GM21786 (cell line): ENCODE results near the gene ZRANB1.

Experiments used
- ATAC-seq: cut with Tn5 transposase; IDR thresholded peaks from one replicate; pipeline ENCODE4 v1.9.1; 2021; ENCODE audit not compliant: unreplicated experiment

ZRANB1 gene

GRCh38 chr10:124918906-124919305, 23.0 kb upstream of the ZRANB1 start:
- no peak for ATAC-seq

- ATAC-seq, result no peak
These were observed 20.7 kb upstream of the ZRANB1 start for GRCh38 chr10:124921261-124921660.

DNA sequence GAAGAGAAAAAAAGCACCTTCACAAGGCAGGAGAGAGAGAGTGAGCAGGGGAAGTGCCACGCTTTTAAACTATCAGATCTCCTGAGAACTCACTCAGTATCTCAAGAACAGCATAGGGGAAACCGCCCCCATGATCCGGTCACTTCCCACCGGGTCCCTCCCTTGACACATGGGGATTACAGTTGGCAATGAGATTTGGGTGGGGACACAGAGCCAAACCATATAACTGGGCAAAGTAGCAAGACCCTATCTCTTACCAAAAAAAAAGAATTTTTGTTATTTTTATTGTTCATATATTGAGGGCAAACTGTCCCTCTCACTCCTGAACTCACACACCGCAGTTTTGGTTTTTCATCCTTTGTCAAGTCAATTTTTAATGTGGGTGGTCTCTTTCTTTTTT, 18.2 kb upstream of the ZRANB1 start:
- no peak for ATAC-seq

DNA sequence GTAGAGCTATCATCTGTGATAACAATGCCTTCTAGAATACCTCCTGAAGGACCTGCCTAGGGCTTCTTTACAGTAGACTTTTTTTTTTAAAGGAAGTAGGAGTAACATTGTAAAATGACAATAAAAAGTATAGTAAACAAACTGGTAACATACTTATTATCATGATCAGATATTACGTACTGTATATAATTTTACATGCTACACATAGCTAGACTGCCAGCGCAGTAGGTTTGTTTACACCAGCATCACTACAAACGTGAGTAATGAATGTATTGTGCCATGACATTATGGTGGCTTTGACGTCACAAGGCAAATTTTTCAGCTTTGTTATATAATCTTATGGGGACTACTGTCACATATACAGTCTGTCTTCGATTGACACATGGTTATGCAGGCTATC, 15.4 kb upstream of the ZRANB1 start:
- ATAC-seq, result no peak

GRCh38 chr10:124928087-124928486, 13.8 kb upstream of the ZRANB1 start:
- ATAC-seq, result no peak

GRCh38 chr10:124928545-124928944, 13.4 kb upstream of the ZRANB1 start:
- no peak for ATAC-seq

GRCh38 chr10:124935946-124936345, 6.0 kb upstream of the ZRANB1 start:
- ATAC-seq, result no peak

DNA sequence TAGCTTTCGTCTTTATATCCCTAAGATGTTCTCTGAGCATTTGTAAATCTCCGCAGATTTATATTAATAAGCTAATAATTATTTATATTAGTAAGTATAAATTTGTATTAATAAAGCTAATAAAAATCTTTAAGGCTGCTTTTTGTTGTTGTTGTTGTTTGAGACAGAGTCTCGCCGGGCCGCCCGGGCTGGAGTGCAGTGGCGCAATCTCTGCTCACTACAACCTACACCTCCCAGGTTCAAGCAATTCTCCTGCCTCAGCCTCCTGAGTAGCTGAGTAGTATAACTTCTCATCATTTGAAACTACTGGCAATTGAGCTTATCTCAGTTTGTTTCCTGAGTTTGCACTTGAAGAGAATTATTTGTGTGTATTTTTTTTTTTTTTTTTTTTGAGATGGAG, 5.1 kb upstream of the ZRANB1 start:
- ATAC-seq, result no peak

DNA sequence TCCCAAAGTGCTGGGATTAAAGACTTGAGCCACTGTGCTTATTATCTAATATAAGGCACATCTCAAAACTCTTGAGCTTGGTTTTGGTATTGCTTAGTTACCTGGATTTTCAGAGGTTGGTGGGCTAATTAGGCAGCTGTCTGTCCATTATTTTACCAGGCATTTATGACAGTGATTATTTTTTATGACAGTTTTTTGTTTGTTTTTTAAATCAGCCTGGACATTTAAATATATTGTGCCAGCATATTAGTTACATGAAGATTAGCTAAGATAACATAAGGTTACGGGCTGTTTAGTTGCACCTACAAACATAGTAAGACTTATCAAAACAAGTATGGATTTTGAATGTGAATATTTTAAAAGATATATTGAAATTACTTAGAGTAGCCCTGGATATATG, 2.6 kb upstream of the ZRANB1 start:
- no peak for ATAC-seq

GRCh38 chr10:124942317-124943169, 620 bp downstream of the ZRANB1 start:
- no peak for ATAC-seq

DNA sequence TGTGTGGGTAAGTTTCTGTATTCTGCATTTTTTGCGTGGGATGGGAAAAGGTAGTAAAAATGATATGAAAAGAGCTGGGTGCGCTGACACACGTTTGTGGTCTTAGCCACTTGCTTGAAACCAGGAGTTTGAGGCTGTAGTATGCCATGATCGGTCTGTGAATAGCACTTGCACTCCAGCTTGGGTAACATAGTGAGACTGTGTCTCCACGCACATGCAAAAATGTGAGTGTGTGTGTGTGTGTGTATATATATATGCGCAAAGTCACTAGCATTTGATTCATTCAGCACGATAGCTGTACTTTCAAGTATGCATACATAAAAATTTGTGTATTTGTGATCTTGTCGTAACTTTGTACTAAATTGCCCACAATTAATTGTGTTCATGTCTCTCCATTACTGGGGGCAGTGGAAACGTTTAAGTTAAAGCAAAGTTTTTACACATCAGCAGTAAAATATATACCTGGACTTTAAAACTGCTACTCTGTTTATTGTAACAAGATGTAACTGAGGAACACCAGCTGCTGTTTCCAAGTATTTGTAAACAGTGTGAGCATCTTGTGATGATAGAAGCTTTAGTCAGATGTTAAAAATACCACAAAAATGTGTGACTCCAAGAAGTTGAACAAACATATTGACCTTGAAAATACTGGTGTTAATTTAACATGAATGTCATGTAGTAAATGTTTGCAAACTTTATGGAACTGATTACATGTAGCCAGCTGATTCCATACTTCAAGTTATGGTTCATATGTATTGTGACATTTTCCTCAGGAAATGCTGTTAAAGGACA, 1.6 kb downstream of the ZRANB1 start:
- no peak for ATAC-seq

GRCh38 chr10:124944982-124945381, 3.1 kb downstream of the ZRANB1 start:
- ATAC-seq, result no peak

DNA sequence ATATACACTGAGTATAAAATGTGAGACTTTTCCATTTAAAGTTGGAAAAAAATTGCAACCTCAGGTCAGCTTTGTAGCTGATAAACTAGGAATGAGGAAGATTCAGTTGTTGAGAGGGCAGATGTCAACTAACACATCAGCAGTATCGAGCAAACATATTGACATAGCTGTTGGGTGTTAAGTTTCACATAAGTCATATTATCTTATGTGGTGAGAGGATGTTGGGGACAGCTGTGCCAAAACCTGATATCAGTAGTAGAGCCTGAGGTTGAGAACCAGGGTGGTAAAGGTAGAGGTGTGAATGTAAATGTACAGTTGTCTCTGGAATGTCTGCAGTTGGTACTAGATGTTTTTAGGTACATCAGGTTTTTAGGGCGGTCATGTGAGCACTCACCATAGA, 5.0 kb downstream of the ZRANB1 start:
- ATAC-seq, result no peak

DNA sequence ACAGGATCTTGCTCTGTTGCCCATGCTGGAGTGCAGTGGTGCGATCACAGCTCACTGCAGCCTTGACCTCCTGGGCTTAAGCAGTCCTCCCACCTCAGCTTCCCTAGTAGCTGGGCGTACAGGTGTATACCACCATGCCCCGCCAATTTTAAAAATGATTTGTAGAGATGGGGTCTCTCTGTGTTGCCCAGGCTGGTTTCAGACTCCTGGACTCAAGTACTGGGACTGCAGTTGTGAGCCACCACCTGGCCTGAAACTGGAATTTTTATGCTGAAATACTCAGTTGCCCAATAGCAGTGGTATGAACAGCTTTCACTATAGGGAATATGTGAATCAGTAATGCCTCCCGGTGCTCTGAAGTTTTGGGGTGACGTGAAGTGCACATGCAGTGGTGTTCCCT, 7.6 kb downstream of the ZRANB1 start:
- ATAC-seq, result no peak

DNA sequence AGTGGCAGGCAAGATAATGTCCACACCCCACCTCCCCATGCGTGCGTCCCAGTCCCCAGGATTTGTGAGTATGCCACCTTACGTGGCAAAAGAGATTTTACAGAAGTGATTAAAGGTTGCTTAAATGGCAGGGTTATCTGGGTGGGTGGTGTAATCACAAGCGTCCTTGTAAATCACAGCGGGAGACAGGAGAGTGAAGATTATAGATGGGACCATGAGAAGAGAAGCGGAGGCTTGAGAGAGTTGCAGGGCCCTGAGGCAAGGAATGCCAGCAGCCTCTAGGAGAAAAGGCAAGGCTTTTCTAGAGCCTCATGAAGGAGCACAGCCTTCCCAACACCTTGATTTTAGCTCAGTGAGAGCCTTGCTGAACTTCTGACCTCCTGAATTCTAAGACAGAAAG, 10.2 kb downstream of the ZRANB1 start:
- ATAC-seq, result no peak

DNA sequence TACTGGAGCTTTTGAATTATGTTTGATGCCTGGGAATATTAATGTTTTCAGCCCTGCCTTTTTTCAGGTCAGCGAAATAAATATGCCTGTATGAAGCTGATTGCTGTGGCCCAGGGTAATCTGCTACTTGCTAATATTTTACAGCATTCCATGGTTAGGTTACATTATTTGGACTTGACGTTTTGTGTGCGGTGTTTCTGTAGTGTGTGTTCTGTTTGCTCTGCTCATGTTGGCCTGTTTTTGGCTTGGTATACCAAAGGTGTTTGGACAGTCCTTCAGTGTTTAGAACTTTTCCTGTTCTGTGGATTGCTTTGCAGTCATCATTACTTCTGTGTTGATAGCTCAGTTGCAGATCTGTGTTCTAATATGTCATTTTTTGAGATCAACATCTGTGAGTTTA, 11.5 kb downstream of the ZRANB1 start:
- no peak for ATAC-seq

DNA sequence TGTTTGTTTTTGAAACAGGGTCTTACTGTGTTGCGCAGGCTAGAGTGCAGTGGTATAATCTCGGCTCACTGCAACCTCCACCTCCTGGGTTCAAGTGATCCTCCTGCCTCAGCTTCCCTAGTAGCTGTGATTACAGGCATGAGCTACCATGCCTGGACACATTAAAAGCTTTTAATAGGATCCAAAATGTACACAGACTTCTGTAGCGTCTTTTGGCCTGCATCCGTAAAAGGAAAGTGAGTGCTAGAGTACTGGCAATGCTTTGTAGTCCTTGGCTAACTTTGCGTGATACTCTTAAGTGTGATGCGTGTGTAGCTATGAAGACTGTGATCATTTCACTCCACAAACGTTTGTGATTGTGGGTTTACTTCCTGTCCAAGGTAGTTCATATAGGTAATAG, 13.3 kb downstream of the ZRANB1 start:
- no peak for ATAC-seq

DNA sequence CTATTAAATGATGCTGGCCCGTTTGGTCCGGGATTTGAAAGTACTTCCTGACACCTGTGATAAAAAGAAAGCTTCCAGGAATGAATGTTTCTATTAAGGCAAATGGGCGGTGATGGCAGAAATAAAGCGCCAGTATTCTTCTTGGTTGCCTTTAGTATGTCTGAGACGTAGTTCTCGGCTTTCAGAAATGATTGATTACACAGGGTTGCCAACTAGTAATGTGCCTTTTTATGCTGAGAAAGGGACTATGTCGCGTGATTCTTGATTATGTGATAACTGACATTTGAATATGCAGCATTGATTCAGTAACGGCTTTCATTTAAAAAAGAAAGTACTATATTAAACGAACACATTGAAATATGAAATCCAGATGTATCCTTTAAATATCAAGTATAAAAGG, 13.9 kb downstream of the ZRANB1 start:
- ATAC-seq, result no peak

DNA sequence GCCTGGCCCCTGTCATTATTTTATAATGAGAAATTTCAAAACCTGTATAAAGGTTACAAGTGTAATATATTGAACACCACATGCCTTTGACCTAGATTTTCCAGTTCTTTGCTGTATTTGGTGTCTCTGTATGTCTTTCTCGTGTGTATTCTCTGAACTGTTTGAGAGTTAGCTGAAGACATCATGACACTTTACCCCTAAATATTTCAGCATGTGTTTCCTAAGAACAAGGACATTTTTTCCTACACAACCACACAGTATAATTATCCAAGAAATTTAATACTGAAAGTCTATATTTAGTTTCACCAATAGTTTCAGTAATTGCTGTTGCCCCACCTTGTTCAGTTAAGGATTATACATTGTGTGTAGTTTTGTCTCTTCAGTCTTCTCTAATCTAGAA, 14.8 kb downstream of the ZRANB1 start:
- ATAC-seq, result no peak

DNA sequence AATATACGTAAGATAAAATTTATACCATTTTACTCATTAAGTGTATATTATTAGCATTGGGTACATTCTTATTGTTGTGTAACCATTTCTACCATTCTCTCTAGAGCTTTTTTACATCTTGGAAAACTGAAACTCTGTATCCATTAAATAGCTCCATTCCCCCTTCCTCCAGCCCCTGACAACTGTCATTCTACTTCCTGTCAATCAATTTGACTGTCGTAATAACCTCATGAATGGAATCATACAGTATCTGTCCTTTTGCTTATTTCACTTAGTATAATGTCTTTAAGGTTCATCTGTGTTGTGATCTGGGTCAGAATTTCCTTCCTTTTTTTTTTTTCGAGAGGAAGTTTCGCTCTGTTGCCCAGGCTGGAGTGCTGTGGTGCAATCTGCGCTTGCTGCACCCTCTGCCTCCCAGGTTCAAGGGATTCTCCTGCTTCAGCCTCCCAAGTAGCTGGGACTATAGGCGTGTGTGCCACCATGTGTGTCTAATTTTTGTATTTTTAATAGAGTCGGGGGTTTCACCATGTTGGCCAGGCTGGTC, 15.6 kb downstream of the ZRANB1 start:
- no peak for ATAC-seq

GRCh38 chr10:124959564-124959963, 17.6 kb downstream of the ZRANB1 start:
- ATAC-seq, result no peak

DNA sequence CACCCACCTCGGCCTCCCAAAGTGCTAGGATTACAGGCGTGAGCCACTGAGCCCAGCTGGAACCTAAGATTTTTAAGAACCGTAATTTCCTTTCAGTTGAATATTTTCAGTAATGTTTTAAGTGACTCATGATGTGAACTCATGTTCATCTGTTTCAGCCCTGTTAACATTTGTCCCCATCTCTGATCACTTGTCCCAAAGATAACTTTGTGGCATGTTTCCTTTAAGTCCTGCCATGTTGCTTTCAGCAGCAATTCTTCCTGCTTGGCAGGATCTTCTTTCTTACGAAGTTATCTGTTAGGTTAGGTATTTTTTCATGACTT, 19.3 kb downstream of the ZRANB1 start:
- ATAC-seq, result no peak
